Right lobe of liver (tissue), 6 donors: ENCODE measurements around the gene STRADA. TPM values are rescaled to one million over a fixed set of nuclear protein-coding genes. Genes with fewer than 3 reads are reported as not detected.
A peak's percentile ranks its signal among the peaks of the same experiment; 100 is the strongest.

Source experiments
- ATAC-seq, 4 donors: fragments of 200-7000 bp; cut with Tn5 transposase; one replicate each; pipeline ENCODE4 v1.9.1; 2020; ENCODE audit warnings: mild to moderate bottlenecking in 4 of 4, moderate library complexity in 4 of 4
- DNase-seq, 3 donors: peaks; one replicate each; pipeline ENCODE4 v3.0.0-alpha.2; 2020
- H3K27ac ChIP-seq, 3 donors: fragments of 200-600 bp; one replicate each; pipeline ENCODE4 v1.8.0; 2022
- H3K27me3 ChIP-seq, 2 donors: fragments of 200-600 bp; one replicate each; pipeline ENCODE4 v1.8.0; 2022
- H3K36me3 ChIP-seq, 4 donors: fragments of 200-600 bp; sonication (generic) in 1 of 4; one replicate each; pipeline versions ENCODE4 v1.5.1 to v1.8.0; 2017 to 2022; ENCODE audit warnings: control low read depth in 1 of 4
- H3K4me1 ChIP-seq, 4 donors: fragments of 200-600 bp; sonication (generic) in 1 of 4; one replicate each; pipeline versions ENCODE4 v1.5.1 to v1.8.0; 2017 to 2022; ENCODE audit warnings: control low read depth in 1 of 4
- H3K4me3 ChIP-seq, 3 donors: fragments of 200-600 bp; one replicate each; pipeline ENCODE4 v1.8.0; 2022
- H3K9me3 ChIP-seq, 4 donors: fragments of 200-600 bp; sonication (generic) in 1 of 4; one replicate each; pipeline versions ENCODE4 v1.5.1 to v1.8.0; 2017 to 2022; ENCODE audit warnings: control low read depth in 1 of 4
- POLR2A ChIP-seq: fragments of 450-650 bp; IDR thresholded peaks from one replicate; pipeline ENCODE4 v1.6.1; 2017; ENCODE audit warnings: antibody characterized with exemption, mild to moderate bottlenecking
- WGBS: methylation state at CpG from one replicate; pipeline ENCODE4 v1.1.6; 2018; ENCODE audit warnings: low coverage, low lambda C conversion rate; ENCODE audit not compliant: insufficient coverage; ENCODE audit errors: missing lambda C conversion rate; 5-methylcytosine and 5-hydroxymethylcytosine counted together
- intact Hi-C, 2 donors: fragments of 100-400 bp; cut with DNase I; formaldehyde crosslinking; loops; one replicate each; pipeline versions ENCODE4 v1.11.2 to v1.14.1; 2022
- total RNA-seq, 6 experiments: library from RNA; depleted of rRNA in 2 of 6; stranded (reverse); fragments of >200 nt in 2 of 6; fragmentation: NEBNext Ultra II Directional in 3 of 6; extraction: Animal tissue kit (Norgen Biotek cat#: 25700) in 3 of 6; gene quantifications; one replicate each; pipeline versions ENCODE4 v1.1.0 to v1.2.4, GENCODE V29; 2016 to 2023
- TF ChIP-seq, protein P1 (sequence below), 4 donors: fragments of 200-600 bp in 3 of 4; fragments of 450-650 bp in 1 of 4; IDR thresholded peaks; one replicate each; pipeline versions ENCODE4 v1.5.1 to v1.8.0; 2016 to 2022; ENCODE audit warnings: antibody characterized with exemption in 4 of 4, mild to moderate bottlenecking in 2 of 4
- donor health status: DM: no; HTN: yes; CAD: no.
- donor health status: DM: no; HTN: no; CAD: no.
- donor health status: DM: no; HTN: no; CAD: no.
- donor health status: DM: no; HTN: yes; CAD: no.
- donor health status: DM: no; HTN: yes; CAD: no.

The STRADA gene
- total RNA-seq, 6 experiments from 2014 or later, result 8.4 to 15.1 (median 13.0) TPM

GRCh38 chr17:63768433-63768832 is 26.8 kb upstream of the STRADA start:
- H3K36me3 ChIP-seq, result peaks cover 0 to 21% (median 4%) of the 10 kb centered on the region in 4 donors
- no peak for DNase-seq
- intact Hi-C loops, result no loop called here
- no peak for TF ChIP-seq POLR2A
- TF ChIP-seq, protein P1, sequence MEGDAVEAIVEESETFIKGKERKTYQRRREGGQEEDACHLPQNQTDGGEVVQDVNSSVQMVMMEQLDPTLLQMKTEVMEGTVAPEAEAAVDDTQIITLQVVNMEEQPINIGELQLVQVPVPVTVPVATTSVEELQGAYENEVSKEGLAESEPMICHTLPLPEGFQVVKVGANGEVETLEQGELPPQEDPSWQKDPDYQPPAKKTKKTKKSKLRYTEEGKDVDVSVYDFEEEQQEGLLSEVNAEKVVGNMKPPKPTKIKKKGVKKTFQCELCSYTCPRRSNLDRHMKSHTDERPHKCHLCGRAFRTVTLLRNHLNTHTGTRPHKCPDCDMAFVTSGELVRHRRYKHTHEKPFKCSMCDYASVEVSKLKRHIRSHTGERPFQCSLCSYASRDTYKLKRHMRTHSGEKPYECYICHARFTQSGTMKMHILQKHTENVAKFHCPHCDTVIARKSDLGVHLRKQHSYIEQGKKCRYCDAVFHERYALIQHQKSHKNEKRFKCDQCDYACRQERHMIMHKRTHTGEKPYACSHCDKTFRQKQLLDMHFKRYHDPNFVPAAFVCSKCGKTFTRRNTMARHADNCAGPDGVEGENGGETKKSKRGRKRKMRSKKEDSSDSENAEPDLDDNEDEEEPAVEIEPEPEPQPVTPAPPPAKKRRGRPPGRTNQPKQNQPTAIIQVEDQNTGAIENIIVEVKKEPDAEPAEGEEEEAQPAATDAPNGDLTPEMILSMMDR (IDR thresholded peaks at IDR 0.05), result no peak
- no peak for ATAC-seq
- H3K4me3 ChIP-seq, result no peak overlapping the region
- no peaks in the 10 kb centered on the region for H3K9me3 ChIP-seq
- H3K27me3 ChIP-seq, result no peaks in the 10 kb centered on the region
- H3K27ac ChIP-seq, result no peak overlapping the region
- H3K4me1 ChIP-seq, result peaks cover 0 to 16% (median 0%) of the 10 kb centered on the region in 4 donors
- WGBS, result 86% methylated on average over 7 of the region's 7 CpGs

- Histone ChIP-seq H3K36me3 (peaks cover 0 to 31% (median 6%) of the 10 kb centered on the region in 4 donors), H3K4me1 (peaks cover 0 to 19% (median 6%) of the 10 kb centered on the region in 4 donors), H3K27me3 (no peaks in the 10 kb centered on the region), H3K4me3 (no peak overlapping the region), H3K27ac (no peak overlapping the region), H3K9me3 (no peaks in the 10 kb centered on the region)
- intact Hi-C loops, result no loop called here
- DNase-seq, result no peak
- no peak for TF ChIP-seq POLR2A
- TF ChIP-seq, protein P1 (IDR thresholded peaks at IDR 0.05), result no peak
- no peak for ATAC-seq
Observed at GRCh38 chr17:63766754-63767153, 25.2 kb upstream of the STRADA start.

- TF ChIP-seq, protein P1 (IDR thresholded peaks at IDR 0.05), result no peak
- no peak for TF ChIP-seq POLR2A
- no peak for ATAC-seq
- Histone ChIP-seq H3K4me1 (peaks cover 0 to 16% (median 8%) of the 10 kb centered on the region in 4 donors), H3K27me3 (no peaks in the 10 kb centered on the region), H3K9me3 (no peaks in the 10 kb centered on the region), H3K27ac (no peak overlapping the region), H3K4me3 (no peak overlapping the region), H3K36me3 (peaks cover 0 to 47% (median 11%) of the 10 kb centered on the region in 4 donors)
- 78% methylated on average over 4 of the region's 4 CpGs for WGBS
- DNase-seq, result no peak
- intact Hi-C loops, result no loop called here
Observed at GRCh38 chr17:63764716-63765115, 23.1 kb upstream of the STRADA start.

DNA sequence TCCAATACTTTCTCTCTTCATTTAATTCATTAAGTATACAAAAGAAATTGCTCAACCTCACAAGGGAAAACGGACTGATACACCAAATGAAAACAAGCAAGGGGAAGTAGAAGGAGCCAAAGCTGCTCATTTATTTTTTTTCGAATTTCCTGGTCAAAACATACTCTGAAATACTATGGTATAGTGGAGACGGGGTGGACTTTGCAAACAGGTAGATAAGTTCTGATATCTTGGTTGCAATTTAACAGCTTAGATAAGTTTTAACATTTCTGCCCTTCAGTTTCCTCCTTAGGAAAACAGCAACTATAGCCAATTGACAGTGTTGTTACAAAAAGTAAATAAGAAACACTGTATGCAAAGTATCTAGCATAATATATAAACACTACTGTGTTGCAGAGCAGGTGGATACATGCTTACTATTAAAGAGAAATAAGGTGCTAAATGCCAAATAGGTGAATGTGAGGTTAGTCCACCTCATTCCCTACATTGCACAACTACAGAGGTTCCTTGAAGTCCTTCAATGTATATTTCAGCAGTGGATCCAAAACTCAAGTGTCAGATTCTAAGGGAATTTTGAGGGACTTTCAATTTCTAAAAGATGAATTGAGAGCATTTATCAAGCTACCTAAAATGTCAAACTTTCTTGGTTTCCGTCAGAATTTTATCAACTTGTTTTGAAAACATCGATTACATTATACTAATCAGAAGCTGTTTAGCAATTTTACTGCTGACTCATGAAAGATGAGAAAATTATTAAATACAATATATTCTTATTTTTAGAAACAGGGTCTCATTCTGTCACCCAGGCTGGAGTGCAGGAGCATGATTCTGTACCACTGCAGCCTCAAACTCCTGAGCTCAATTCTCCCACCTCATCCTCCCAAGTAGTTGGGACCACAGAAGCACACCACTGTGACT is 20.8 kb upstream of the STRADA start:
- ATAC-seq, result peak in 3 of 4 donors; percentile 46 to 79 (median 68)
- Histone ChIP-seq H3K4me1 (peaks cover 0 to 25% (median 8%) of the 10 kb centered on the region in 4 donors), H3K36me3 (peaks cover 0 to 47% (median 11%) of the 10 kb centered on the region in 4 donors), H3K9me3 (no peaks in the 10 kb centered on the region), H3K4me3 (no peak overlapping the region), H3K27ac (peak overlapping the region in 1 of 3 donors; percentile 4), H3K27me3 (no peaks in the 10 kb centered on the region)
- DNase-seq, result no peak
- TF ChIP-seq, protein P1 (IDR thresholded peaks at IDR 0.05), result no peak
- TF ChIP-seq POLR2A, result no peak
- intact Hi-C loops, result no loop called here
- WGBS, result 35% methylated on average over 5 of the region's 5 CpGs
